Activated T-cell treated with anti-CD3 and anti-CD28 coated beads for 1 hour (primary cell): ENCODE results near the gene WFDC5.
"Not testable (repeated sequence)": the region's sequence is repeated elsewhere in the genome, so short reads cannot be mapped to it uniquely, and the experiment has no call there.

Experiments
- DNase-seq: peaks from one replicate; pipeline ENCODE4 v3.0.0-alpha.2; 2020; ENCODE audit warnings: low read depth

Gene WFDC5

GRCh38 chr20:45087814-45088213 lies 27.2 kb downstream of the WFDC5 start:
- DNase-seq: no peak

- DNase-seq: no peak
Observed at GRCh38 chr20:45087097-45087790, 27.7 kb downstream of the WFDC5 start.

- no peak for DNase-seq
Observed at GRCh38 chr20:45085867-45086266, 29.1 kb downstream of the WFDC5 start.

- no peak for DNase-seq
Observed at GRCh38 chr20:45085289-45085688, 29.7 kb downstream of the WFDC5 start.

- no peak for DNase-seq
Observed at GRCh38 chr20:45083127-45083526, 31.8 kb downstream of the WFDC5 start.

GRCh38 chr20:45082468-45082867 lies 32.5 kb downstream of the WFDC5 start:
- DNase-seq: no peak

GRCh38 chr20:45080867-45081624 lies 33.9 kb downstream of the WFDC5 start:
- no peak for DNase-seq

GRCh38 chr20:45077559-45077958 lies 37.4 kb downstream of the WFDC5 start:
- no peak for DNase-seq

- no peak for DNase-seq
Observed at GRCh38 chr20:45073221-45073620, 41.8 kb downstream of the WFDC5 start.

GRCh38 chr20:45072066-45072465 lies 42.9 kb downstream of the WFDC5 start:
- no peak for DNase-seq

GRCh38 chr20:45070932-45071632 lies 43.9 kb downstream of the WFDC5 start:
- DNase-seq: no peak

- DNase-seq: no peak
Observed at GRCh38 chr20:45069261-45069660, 45.7 kb downstream of the WFDC5 start.

GRCh38 chr20:45067558-45067957 lies 47.4 kb downstream of the WFDC5 start:
- no peak for DNase-seq

- no peak for DNase-seq
Observed at GRCh38 chr20:45067087-45067486, 47.9 kb downstream of the WFDC5 start.

GRCh38 chr20:45066372-45066771 lies 48.6 kb downstream of the WFDC5 start:
- no peak for DNase-seq

GRCh38 chr20:45064812-45065211 lies 50.2 kb downstream of the WFDC5 start:
- DNase-seq: no peak

- DNase-seq: not testable (repeated sequence)
Observed at GRCh38 chr20:45063107-45063506, 51.9 kb downstream of the WFDC5 start.

- DNase-seq: no peak
Observed at GRCh38 chr20:45061244-45061643, 53.7 kb downstream of the WFDC5 start.

- no peak for DNase-seq
Observed at GRCh38 chr20:45060294-45060693, 54.7 kb downstream of the WFDC5 start.
